DMS153 (cell line): ENCODE measurements around the gene TNIK.
"Not testable (repeated sequence)": the region's sequence is repeated elsewhere in the genome, so short reads cannot be mapped to it uniquely, and the experiment has no call there.

Experiments used
- DNase-seq: peaks from one replicate; lab custom pipeline; 2025; lab: John Stamatoyannopoulos, UW

The TNIK gene

DNA sequence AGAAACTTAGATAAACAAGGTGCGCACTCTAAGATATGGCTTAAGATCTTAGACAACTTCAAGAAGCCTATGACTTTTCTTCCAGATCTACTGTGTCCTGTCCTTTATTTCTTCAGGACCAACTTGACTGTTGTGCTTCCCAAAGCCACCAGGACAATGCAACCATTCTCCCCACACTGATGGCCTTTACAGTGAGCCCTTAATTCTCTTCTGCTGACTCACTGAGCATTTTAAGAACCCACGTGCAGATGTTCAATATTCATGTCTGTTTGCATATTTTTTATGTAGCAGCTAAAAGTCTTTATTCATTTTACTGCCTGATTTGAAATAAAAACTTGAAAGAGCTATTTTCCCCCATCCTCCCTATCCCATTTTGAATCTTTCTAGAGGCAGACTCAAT, 330.4 kb downstream of the TNIK start:
- DNase-seq, result no peak

DNA sequence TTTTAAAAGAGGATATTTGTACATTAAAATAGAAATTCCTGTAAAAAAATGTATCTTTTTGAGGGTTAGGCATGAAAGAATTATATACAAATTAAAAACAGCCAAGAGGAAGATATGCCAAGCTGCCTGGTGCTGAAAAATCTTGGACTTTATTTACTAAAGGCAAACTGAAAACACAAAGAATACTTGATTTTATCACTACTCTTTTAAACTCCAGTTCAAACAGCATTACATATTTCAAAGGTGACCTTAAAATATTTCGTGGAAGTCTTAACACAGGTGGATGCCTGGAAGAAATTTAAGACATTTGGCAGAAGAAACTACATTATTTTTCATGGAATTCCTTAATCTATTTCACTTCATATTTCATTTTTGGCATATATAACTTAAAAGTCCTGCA, 332.6 kb downstream of the TNIK start:
- DNase-seq, result no peak

DNA sequence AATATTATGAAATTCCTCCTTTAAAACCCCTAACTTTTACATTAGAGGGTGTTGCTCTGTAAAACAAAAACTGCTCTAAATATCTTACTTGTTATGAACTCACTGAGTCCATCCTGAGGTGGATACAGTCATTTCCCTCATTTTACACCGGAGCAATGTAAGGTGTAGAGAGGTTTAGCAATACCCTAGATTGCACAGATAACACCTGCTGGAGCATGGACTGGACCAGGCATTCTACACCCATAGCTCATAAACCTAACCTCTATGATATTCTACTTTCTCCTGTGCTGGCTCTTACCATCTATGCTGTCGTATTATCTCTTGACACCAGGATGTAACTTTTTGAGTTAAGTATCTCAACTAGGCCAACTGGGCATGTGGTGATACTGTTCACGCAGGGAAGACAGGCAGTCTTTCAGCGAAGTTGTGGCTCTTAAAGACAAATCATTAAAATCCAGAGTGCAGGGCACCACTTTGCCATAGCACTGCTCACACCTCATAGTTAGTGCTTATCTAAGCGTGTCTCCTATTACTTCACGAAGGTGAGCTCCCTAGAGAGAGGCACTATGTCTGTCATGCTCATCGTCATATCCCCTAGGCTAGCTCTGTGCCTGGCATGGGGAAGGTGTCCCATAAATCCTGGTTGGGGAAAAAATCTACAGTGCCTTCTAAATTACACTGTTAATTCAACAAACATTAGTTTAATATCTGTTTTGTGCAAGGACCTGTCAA, 333.6 kb downstream of the TNIK start:
- no peak for DNase-seq

DNA sequence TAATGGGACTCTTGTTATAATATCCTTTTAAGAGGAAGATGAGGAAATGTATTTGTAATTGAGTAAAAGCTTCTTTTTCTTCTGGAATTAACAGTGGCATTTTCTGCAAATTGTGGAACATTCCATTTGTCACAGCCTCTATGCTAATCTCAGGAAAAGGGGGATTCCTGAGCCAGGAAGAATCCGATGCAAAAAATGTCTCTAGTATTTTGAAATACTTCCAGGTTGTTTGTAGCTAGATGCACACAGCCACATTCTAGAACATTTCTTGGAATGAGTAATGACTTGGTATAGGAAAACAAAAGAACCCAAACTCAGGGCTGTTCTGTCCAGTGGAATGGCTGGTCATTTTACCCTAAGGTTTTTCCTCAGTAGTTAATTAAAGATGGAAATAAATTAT, 335.2 kb downstream of the TNIK start:
- DNase-seq, result no peak

DNA sequence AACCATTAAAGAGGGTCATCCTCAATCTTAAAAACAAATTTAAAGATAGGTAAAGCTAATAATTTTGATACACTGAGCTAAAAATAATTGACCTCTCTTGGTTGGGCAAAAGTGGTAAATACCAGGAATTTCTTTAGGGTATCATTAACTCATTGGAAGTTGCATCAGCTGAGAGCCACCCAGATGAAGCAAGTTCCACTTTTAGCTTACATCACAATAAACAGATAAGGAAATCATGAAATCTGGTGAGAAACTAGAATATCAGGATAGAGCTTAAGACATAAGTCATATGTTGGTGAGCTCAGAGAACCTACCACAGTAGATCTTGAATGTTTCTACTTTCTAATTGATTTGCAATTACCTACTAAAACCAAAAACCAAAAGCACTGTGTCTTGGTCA, 336.3 kb downstream of the TNIK start:
- DNase-seq, result no peak

DNA sequence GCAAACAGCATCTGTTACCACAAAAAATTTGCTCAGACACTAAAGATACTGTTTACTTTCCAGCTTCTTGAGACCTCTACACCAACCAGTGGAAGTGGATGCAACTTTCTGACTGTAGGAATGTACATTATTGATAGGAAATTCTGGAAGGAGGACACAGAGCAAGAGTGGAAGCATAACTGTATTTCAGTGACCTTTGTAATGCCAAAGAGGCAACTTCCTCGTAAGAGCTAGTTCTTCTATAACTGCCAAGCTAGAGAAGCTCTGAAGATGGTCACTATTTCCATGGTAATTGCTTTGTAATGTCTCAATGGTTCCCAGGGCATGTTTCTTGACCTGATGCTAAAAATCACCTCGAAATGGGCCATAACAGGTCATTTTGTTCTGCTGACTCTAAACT, 337.3 kb downstream of the TNIK start:
- DNase-seq, result no peak

DNA sequence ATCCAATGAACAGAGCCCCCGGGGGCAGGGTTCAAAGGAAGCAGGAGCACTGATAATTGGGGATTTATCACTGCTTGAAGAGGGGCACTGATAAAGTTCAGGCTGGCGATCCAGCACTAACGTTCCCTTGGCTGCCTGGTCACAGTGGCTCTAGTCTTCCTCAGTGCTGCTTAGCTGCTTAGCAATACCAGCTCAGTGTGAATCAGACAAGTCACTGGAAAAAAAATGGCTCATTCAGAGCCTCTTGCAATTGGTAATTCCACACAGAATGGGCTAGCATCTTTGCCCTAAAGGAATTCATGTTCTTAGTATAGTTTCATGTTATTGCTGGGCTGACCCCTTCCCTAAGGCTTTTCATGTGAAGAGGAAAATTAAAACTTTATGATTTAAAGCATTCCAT, 338.0 kb downstream of the TNIK start:
- DNase-seq, result no peak

DNA sequence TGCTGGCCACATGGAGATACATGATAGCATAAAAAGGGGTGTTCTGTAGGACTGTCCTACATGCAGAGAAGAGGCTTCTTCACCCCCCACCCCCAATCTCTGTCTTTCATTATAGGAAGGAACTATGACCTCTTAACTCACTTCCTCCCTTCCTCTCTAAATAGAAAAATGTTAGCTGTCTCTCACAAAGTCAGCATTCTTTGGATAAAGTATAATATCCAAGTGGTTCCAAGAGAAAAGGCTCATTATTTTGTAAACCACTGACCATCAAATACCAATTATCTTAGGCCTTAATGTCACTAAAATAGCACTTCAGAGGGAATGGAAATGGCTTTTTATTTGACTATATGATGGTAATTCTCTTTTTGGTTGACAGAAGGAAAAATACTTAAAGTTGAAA, 338.4 kb downstream of the TNIK start:
- DNase-seq, result no peak

DNA sequence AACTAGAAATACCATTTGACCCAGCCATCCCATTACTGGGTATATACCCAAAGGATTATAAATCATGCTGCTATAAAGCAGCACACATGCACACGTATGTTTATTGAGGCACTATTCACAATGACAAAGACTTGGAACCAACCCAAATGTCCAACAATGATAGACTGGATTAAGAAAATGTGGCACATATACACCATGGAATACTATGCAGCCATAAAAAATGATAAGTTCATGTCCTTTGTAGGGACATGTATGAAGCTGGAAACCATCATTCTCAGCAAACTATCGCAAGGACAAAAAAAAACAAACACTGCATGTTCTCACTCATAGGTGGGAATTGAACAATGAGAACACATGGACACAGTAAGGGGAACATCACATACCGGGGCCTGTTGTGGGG, 340.8 kb downstream of the TNIK start:
- DNase-seq, result not testable (repeated sequence)

DNA sequence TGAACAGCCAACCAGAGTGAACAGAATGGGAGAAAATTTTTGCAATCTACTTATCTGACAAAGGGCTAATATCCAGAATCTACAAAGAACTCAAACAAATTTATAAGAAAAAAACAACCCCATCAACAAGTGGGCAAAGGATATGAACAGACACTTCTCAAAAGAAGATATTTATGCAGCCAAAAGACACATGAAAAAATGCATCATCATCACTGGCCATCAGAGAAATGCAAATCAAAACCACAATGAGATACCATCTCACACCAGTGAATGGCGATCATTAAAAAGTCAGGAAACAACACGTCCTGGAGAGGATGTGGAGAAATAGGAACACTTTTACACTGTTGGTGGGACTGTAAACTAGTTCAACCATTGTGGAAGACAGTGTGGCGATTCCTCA, 341.2 kb downstream of the TNIK start:
- DNase-seq, result not testable (repeated sequence)

DNA sequence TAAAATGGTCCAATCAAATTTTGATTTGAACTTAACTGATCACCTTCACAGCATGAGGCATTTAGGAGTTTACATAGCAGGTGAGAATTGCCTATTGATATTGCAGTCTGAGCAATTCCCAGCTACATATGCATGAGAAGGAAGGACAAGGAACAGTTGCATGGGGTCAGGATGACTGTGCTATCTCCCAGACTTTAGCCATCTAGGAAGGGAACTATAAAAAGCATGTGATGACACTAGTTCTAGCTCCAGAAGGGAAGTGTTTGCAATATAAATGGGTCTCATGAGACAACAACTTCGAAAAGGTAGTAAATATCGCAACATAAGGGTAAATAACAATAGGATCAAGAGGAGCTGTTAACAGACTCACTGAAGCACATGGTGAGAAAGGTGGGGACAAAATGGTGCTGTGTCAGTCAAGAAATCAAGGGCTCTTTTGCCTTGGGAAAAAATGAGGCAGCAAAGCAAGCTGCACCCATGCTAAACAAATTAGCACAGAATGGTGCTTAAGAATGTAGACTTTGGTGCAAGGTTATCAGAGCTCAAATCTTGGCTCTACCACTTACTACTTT, 343.3 kb downstream of the TNIK start:
- DNase-seq, result no peak

DNA sequence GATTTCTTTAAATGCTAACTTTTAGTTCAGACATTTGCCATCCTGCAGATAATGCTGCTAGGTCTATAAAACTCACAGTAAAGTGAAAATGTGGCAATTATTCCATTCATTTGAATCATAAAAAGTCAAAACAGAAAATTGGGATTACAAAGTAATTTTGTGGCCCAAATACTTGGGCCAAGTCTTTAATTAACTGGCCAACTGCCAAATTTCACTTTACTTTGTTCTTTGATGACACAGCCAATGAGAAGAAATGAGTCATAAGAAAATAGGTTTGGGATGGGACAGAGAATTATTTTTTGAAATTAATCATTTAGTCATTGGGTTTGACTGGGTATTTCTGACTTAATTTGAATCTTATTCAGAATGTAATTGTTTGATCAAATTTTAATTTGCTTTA, 343.8 kb downstream of the TNIK start:
- DNase-seq, result no peak

DNA sequence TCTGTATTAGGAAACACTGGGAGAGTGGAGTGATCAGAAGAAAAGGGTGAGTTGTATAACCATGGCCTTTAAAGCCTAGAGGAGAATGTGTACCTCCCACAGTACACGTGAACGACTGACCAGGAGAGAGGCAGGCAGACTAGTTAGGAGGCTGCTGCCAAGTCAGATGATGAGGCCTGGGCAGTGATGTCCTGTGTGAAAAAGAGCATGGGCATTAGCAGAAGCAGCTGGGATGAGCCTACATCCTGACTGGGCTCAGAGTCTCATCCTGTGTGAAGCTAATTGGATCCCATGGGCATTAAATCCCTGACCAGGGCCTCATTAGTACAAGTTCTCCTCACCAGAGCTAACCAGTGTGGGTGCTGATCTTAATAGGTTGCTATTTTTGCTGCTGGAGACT, 344.5 kb downstream of the TNIK start:
- DNase-seq, result no peak

DNA sequence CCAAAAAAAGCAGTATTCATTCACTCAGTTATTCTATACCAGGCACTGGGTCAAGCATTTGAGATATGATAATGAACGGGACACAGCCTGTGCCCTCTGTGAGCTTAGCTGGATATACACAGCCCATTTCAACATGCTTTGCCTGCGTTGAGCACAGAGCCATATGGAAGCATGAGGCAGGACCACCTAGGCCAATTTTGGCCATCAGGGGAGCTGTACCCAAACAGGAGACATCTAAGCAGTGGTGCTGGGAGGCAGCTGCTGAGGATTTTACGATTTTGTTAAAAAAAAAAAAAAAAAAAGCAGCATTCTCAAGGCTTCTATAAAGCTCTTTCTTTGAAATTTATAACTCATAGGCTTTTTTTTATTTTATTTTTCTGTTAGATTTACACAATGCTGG, 346.5 kb downstream of the TNIK start:
- DNase-seq, result no peak

DNA sequence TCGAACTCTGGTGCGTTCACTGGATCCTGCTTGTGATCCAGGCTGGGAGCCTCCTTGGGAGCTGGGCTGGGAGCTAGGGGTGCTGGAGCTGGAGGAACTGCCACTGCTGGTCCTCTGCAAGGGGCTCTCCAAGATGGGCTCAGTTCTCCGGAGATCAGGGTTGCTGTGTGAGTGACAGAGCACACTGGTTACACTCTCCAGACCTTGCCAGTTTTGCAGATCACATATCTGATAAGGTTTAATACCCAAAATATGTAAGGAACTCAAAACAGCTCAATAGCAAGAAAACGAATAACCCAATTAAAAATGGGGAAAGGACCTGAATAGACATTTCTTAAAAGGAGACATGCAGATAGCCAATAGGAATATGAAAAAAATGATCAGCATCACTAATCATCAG, 349.5 kb downstream of the TNIK start:
- no peak for DNase-seq

DNA sequence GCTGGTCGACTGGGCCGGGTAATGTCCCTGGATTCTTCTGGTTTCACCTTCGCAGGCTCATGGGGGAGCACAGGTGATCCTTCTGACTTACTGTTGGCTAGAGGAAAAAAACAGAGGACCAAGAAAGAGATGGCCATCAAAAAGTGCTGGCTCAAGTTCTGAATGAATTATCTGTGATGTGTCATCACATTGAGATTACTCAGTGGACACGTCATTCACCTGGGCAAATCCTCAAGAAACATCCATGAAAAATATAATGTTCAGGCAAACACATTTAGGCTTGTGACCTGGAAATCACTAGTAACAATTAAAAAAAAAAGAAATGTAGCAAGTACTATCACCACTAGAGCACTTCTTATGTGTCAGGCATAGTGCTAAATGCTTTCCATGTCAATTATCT, 352.1 kb downstream of the TNIK start:
- no peak for DNase-seq

DNA sequence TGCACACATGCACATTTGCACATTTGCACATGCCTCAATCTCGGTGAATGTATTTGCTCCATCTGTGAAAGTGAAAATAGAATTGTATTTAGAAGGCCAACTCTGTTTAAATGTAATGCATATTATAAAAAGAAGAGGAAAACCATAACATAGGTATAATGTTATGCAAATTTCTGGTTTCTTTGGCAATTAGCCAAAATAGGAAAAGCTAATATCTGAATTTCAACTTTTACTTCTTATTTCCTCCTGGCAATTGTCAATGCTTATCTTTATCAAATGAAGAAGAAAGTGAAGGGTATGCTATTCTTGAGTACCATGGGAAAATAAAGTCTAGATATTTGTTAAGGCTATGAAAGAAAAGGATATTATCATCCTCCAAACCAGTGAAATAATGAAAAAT, 357.0 kb downstream of the TNIK start:
- DNase-seq, result no peak

DNA sequence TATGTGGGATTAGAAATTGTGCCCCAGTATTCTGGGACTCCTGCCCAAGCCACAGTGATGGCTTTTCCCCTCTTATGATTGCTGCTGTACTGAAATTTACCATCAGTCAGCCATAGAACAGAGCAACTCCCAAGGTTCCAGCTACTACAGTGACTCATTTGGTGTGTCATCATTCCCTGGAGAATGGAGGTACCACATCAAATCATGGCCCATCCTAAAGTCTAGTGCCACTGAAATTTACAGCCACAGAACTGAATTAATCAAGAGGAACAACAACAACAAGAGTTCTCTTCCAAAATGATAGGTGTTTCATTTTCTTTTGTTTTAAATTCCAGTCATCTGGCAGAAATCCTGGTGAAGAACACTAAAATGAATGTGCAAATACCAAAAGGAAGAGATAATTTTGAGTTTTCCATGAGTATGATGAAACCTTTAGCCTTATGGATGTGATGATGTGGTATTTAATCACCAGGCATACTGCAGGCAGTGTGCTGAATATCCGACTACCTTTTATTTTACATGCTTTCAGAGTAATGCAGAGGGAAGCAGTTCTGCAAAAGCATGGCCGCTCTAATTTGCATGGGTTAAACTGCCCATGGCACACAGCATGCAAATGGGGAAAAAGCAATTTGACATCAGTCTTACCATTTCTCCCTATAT, 358.1 kb downstream of the TNIK start:
- DNase-seq, result no peak

DNA sequence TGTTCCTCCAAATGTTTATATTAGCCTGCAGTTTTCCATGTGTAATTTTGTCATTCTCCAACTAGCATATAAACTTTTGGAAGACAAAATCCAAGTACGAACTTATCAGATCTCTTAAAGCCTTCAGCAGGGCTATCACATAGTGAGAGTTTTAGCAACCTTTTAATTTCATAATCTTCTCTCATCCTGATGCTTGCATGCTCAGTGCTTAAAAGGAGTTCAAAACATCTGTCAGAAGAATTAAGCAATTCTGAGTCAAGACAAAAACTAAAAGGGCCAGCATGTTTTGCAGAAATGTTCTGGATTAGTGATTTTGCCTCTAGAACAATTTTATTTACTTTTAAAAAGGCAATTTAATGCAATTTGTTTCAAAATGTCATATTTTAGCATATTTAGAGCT, 360.3 kb downstream of the TNIK start:
- DNase-seq, result no peak

DNA sequence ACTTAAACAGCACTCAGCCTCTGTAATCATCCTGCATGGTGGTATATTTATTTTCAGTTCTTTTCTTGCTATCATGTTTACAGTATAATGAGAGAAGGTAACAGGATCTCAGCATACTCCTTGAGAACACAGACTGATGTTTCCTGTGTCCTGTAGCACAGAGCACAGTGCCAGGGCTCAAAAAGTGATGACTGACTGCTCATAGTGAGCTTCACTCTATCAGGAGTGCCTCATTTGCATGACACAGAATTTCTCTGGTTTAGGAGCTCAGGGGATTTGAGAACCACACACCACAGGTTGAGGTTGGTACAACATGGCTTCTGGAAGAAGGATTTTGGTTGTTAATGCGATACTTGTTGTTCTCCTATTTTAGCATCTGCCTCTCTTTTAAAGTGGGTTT, 365.1 kb downstream of the TNIK start:
- no peak for DNase-seq

DNA sequence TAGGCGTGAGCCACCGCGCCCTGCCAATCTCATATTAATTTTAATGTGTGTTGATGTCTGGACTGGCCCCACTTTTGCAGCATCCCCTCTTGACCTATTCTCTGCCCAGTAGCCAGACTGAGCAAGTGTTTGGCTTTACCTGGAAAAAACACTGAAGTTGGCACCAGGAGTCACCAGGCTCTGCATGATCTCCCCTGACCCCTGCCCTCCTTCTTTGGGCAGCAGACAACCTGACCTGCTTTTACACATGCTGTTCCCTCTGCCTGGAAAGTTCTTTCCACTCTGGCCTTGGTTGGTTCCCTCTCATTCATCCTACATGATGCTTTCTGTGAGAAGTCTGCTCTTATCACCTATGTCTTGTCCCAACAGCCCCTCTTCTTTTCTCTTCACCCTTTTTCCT, 365.8 kb downstream of the TNIK start:
- DNase-seq, result no peak

DNA sequence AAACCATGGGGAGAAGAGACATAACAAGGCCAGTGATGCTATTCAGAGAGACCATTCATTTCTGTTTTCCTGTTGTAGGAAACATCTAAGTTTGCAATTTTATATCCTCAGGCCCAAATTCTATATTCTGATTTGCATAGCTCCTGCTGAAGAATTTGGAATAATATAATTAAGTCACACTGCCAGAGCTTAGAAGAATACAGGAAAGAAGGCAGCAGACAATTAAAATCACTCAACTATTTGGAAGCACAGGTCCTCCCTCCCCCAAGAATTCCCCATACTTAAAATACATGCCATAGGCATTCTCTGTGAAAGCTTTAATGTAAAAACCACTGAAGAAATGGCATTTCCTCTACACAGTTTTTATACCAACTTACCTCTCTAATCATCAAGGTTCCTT, 366.7 kb downstream of the TNIK start:
- no peak for DNase-seq

DNA sequence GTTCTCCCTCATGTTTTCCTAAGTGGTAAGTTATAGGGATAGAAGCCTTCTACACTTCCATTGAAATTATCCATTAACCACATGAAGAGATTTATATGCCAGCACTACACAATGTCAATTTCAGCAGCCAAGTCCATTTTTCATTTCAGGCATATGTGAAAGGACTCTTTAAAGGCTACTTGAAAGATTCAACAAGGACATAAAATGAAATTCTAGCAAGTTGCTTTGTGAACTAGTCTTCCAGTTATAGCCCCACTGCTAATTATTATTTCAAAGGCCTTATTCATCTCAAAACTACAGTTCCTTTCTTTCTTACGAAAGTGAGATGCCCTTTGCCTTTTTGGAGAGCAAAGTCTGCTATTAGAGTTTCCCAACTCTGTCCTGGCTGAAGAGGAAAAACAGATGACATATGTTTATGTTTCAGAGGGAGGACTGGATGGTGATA, 367.7 kb downstream of the TNIK start:
- no peak for DNase-seq

DNA sequence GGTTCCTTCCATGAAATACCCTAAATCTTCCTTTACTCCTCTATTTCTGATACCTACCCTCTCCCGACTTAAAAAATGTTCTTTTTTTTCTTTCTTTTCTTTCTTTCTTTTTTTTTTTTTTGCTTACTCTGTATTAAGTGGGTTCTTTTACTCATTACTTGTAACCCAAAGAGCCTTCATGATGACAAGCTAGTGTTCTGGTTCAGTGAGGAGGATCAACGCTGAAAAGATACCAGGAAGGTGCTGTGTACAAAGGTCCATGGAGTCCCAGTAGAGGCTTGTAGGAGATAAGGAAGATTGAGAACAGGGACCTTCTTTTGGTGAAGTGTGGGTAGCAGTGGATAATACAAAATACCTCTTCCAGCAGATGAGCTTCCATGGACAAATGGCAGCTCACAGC, 369.9 kb downstream of the TNIK start:
- no peak for DNase-seq
